ENCODE results near the gene ADAM8.

- TF ChIP-seq CTCF (IDR thresholded peaks at IDR 0.05), result no peak
- TF ChIP-seq, protein P1, sequence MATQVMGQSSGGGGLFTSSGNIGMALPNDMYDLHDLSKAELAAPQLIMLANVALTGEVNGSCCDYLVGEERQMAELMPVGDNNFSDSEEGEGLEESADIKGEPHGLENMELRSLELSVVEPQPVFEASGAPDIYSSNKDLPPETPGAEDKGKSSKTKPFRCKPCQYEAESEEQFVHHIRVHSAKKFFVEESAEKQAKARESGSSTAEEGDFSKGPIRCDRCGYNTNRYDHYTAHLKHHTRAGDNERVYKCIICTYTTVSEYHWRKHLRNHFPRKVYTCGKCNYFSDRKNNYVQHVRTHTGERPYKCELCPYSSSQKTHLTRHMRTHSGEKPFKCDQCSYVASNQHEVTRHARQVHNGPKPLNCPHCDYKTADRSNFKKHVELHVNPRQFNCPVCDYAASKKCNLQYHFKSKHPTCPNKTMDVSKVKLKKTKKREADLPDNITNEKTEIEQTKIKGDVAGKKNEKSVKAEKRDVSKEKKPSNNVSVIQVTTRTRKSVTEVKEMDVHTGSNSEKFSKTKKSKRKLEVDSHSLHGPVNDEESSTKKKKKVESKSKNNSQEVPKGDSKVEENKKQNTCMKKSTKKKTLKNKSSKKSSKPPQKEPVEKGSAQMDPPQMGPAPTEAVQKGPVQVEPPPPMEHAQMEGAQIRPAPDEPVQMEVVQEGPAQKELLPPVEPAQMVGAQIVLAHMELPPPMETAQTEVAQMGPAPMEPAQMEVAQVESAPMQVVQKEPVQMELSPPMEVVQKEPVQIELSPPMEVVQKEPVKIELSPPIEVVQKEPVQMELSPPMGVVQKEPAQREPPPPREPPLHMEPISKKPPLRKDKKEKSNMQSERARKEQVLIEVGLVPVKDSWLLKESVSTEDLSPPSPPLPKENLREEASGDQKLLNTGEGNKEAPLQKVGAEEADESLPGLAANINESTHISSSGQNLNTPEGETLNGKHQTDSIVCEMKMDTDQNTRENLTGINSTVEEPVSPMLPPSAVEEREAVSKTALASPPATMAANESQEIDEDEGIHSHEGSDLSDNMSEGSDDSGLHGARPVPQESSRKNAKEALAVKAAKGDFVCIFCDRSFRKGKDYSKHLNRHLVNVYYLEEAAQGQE (IDR thresholded peaks at IDR 0.05; ENCODE audit: insufficient read depth in 1 of 2, low read depth in 2 of 2, low read length in 1 of 2), result no peak
- TF ChIP-seq POLR2AphosphoS5 (IDR thresholded peaks at IDR 0.05; ENCODE audit: low read depth, low read length), result no peak
- TF ChIP-seq SIN3A (IDR thresholded peaks at IDR 0.05; ENCODE audit: borderline replicate concordance, insufficient read depth, low read depth, low read length), result no peak
- TF ChIP-seq TCF7L2 (IDR thresholded peaks at IDR 0.05; ENCODE audit: low read depth, low read length), result no peak
Observed at GRCh38 chr10:133278577-133279265, 2.1 kb upstream of the ADAM8 start.
